Right forelimb (tissue), 1 donor: Measurements from ENCODE around the gene SERTAD2.
A peak's percentile ranks its signal among the peaks of the same experiment; 100 is the strongest.

Source experiments
- DNase-seq: peaks from one replicate; pipeline ENCODE4 v3.0.0-alpha.2; 2018

SERTAD2 gene

DNA sequence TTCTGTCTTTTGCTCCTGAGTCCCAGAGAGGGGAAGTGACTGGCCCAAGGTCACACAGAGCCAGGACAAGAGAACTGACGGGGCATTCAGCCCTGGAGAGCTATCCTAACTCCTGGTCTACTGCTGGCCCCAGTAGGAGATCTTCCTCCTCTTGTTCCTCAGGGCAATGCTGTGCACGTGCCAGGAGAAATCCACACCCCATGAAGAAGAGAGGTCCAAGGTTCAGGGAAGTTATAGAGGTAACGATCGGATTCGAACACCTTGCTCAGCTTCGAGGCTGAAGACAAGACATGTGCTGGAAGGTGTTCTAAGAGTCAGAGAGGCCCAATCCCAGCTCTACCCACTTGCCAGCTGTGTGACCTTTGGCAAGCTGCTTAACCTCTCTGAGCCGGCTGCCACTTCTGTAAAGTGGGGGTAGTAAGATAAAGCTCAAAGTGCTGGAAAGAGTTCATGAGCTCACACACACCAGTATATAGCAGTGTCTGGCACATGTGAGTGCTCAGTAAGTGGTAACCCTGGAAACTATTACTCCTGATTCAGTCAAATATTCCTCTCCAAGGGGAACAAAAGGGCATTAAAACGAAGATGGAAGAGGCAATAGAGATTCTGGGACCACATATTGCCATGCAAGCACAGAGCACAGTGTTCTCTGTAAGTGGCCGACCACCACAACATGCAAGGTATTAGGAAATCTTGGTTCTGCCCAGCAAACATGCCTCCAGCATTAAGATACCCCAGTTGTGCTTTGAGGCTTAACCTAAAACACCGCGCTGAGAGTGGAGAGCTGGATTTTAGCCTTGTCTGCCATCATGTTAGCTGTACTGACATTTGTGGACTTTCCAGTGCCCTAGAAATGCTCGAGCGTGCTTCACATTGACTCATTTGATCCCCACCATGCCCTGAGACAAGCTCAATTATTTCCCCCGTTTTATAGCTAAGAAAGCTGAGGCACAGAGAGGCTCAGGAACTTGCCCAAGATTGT lies 25.6 kb downstream of the SERTAD2 start:
- DNase-seq = no peak

DNA sequence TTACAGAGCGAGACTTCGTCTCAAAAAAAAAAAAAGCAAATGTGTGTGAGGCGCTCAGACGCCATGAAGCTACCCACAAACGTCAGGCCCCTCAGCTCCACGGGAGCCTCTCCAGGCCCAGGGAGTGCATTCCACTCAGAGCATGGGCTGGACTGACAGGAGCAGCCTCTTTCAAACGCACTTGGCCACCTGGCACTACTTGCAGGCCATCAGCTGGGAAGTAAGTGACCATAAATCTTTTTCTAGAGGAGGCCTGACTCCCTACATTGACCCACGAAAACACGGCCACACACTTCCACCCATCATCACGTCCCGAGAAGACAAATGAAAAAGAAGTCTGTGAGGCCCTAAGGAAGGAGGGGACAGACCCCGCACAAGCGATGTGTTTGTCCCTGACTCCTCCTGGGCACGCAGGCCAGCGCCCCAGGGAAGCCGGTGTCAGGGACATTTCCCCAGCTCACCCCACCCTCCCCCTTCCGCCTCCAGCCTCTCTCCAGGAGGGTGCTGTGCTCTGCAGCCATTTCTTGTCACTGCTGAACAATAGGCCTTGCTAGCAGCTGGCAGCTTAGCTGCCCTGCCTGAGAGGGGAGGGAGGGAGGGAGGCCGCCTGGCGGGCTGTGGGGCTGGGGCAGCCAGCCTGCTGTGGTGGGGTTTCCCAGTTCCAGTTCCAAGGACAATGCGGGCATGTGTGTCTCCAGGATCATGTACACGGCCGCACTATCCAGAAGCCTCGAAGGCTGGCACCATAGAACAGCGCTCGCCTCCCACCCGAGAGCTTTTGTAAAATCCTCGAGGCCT lies 26.6 kb downstream of the SERTAD2 start:
- no peak for DNase-seq

DNA sequence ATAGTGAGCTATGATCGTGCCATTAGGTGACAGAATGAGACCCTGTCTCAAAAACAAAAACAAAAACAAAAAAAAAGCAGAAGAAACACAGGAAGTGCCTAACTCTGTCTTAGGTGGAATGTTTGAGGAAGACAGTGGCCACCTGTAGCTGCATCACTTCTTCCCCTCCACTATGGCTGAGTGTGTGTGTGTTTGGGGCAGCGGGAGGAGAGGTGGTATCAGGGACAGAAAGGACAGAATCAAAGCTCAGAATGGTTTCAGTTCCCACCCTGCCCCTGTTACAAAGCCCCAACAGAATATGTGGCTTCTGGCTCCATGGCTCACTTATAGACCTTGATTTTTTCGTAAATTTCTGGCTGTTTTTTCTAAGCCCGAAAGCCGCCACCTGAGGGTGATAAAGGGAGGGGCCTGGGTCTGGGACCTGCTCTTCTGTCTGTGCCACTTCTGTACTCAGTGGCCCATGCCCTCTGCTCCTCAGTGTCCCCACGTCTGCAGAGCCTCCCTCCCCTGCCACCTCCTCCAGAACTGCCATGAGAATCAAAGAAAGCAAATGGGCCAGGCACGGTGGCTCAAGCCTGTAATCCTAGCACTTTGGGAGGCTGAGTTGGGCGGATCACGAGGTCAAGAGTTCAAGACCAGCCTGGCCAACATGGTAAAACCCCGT lies 27.4 kb downstream of the SERTAD2 start:
- no peak for DNase-seq

DNA sequence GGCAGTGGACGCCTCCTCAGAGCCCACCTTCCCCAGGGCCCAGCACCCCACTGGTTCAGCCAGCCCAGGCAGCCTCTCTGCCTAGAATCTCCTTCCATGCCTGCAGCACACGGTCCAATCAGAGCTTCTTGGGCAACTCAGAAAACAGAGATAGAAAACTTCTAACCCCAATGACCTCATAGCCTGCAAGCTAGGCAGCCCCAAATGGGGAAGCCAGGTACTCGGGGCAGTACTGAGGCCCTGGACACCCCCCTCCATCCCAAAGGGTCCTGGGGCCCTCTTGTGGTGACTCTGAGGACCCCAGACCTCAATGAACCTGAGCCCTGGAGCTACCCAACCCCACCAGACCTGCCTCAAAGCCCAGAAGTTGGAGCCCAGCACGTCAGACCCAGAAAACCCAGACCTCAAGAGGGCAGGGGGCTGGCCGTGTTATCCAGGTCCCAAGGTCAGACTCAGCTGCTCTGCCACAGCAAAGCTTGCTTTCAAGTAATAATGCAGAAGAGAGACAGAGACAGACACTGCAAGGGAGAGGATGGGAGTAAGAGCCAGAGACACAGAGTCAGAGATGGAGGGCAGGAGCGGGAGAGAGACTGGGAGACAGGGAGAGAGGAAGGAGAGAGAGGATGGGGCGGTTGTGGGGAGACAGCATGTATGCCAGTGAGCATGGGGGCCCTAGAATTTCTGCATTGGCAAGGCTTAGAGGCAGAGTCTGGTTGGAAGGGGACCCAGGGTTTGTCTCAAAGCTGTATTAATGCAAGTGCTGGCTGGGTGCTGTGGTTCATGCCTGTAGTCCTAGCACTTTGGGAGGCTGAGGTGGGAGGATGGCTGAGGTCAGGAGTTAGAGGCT lies 28.2 kb downstream of the SERTAD2 start:
- DNase-seq = no peak

DNA sequence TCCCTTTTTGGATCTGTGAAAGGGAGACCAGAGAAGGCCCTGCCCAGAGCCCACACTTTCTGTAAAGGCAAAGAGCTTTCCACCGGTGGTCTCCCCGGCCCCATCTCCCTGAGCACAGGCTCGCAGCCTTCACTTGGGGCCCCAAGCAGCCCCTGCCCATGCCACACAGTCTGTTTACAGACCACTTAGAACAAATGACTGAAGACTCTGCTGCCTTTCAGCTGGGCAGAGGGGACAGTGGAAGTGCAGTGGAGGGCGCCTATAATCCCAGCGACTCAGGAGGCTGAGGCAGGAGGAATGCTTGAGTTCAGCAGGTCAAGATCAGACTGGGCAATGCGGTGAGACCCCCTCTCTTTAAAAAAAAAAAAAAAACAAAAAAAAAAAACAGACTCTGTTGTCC lies 28.9 kb downstream of the SERTAD2 start:
- DNase-seq = no peak

DNA sequence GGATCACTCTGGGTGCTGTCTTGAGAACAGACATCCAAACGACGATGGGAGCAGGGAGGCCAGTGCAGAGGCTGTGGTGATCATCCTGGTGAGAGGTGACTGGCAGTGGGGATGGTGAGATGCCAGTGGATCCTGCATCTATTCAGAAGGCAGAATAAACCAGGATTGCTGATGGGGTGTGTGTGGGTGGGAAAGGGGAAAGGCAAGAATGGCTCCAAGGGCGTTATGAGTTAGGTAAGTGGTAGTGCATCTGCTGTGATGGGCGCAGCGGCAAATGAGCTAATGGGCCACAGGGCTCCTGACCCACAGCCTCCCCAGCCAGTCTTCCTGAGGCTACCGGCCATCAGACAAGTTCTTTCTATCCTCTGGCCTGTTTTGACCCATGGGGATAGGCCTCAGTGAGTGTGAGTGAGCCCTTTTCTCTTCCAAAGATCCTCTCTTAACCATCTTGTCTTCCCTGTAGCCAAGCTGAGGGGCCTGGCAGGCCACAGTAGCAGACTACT lies 29.6 kb downstream of the SERTAD2 start:
- DNase-seq = no peak

DNA sequence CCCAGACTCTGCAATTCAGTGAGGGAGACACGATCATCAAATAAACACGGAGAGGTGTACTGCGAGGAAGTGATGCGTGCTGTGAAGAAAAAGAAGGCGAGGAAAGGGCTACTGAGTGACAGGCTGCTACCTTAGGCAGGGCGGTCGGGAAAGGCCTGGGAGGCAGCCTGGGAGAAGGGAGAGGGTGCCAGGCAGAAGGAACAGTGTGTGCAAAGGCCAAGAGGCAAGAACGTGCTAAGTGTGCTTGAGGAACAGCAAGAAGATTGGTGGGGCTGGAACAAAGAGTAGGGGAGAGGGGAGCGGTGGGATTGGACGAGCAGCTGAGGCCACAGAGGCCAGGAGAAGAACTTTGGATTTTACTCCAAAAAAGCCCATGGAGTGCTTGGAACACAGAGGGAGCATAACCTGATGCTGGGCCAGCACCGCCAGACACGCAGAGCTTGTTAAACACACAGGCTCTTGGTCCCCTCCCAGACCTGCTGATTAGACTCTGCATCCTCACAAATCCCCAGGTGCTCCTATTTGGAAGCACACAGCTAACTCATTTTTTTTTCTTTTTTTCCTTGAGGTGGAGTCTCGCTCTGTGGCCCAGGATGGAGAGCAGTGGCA lies 30.4 kb downstream of the SERTAD2 start:
- no peak for DNase-seq

DNA sequence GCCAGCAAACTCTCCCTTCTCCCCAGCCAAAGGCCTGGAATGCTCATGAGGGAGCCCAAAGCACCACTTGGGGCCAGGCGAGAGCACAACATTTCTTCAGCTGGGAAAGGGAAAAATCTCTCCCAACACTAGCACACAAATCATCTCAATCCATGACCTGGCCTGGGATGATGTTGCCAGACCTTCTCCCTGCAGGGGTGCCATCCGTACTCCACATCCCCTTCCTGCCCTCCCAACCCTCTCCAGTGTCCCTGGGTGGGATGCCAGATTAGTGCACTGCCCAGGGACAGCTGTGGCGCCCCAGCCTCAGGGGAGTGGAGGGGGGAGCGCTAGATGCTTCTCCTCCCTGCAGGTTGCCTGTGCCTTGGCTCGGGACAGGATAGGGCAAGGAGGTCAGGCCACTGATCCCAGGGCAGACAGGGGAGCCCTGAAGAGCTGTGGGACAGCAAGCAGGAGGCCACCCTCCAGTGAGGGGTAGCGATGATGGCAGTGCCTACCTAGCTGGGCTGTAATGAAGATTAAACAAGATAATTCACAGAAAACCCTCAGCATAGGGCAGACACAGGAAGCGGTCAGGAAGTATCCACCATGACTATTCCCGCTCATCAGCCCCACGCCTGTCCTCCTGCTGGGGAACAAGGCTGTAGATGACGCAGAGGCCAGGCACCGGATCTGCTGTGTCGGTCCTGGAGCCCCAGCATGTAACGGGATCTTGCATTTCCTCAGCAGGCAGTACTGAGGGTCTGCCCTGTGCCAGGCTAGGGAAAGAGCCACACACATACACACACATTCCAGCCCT lies 31.1 kb downstream of the SERTAD2 start:
- no peak for DNase-seq

DNA sequence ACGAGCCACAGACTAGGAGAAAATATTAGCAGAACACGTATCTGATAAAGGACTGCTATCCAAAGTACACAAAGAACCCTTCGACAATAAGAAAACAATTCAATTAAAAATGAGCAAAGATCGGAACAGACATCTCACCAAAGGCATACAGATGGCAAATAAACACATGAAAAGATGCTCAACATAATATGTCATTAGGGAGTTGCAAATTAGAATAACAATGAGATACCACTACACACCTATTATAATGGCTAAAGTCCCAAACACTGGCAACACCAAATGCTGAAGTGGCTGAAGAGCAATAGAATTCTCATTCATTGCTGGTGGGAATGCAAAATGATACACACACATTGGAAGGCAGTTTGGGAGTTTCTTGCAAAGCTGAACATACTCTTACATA lies 33.1 kb downstream of the SERTAD2 start:
- DNase-seq = no peak

DNA sequence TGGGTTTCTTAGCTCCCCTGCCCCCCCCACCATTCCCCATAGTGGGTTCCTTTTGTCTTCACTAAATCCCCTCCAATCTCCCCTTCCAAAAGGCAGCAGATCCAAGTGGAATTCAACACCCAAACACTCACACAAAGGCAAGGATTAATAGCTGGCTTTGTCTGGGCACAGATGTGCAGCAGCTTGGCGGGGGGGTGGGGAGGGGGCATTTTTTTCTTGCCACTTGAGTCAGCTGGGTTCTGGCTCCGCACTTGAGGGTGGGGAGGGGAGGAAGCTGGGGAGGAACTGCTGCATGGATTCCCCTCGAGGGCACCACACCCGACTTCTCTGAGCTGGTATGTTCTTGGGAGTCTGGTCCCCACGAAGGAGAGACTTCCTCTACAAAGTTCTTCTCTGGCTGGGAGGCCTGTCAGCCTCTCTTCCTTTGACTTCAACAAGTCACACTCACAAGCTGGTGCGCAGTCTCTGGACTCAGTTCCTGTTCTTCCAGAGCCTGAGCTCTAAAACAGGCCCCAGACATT lies 36.0 kb downstream of the SERTAD2 start:
- no peak for DNase-seq

DNA sequence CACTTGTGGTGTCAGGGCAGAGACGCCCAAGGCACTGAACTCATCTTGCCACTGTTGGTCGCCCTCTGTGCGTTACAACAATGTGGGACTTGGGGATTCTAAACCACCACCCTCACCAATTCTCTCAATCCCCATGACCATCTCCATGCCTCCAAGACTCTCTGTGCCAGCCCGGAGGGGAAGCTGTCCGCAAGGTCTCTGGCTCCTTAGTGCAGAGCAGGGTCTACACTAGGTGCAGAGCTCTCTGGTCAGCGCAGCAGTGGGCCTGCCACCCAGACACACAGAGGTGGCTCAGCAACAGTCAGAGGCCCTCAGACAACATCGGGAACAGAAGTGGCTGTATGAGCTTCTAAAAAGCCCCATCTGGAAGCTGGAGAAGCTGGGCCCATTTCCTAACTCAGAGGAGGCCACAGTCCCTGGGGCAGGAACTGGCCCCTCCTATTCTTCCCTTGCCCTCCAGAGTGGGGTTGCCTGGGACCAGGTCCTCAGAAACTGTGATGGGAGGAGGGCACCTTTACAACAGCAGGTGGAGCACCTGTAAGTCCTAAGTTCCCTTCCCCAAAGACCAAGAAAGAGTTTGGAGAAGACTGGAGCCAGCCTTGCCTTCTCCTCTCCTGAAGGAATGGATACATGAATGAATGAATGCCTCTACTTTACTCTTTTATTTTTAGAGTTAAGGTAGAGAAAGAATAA lies 37.7 kb downstream of the SERTAD2 start:
- no peak for DNase-seq

DNA sequence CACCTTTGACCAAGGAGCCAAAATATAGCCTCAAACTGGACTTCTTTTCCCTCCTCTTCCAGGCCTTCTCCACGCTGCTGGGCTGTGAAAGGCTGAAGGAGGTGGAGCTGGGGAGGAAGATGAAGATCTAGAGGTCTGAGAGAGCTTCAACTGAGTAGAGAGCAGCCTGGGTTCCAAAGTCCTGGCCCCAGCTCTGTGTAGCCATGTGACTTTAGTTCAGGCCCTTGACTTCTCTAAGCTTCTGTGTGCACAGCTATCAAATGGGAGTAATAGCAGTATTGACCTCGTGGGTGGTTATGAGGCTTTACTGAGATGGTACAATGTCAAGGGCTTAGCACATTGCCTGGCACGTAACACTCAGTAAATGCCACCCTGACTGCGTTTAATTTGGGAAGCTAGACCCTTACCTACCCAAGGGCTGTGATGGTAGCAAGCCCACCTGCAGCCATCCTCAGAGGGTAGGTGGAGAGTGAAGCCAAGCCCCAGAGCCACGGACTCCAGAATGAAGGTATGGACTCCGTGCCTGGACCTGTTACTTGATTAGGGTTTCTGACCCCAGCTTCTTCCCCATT lies 38.4 kb downstream of the SERTAD2 start:
- no peak for DNase-seq

DNA sequence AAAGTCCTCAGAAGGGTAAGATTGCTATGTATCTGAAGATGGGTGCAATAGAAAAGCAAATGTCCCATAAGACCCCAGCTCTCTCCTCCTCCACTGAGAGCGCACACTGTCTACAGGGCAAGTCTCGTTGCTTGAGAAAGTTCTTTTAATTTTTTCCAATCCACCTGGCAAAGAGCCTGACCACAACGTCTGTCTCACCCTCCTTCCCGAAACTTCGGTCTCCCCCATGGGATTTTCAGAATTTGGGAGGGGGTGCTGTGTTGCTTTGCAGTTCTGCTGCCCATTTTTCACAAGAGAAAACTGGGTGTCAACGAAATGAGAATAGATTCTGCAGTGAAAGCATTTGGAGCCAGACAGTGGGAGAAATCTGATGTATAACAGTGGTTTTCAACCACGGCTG lies 40.4 kb downstream of the SERTAD2 start:
- no peak for DNase-seq

DNA sequence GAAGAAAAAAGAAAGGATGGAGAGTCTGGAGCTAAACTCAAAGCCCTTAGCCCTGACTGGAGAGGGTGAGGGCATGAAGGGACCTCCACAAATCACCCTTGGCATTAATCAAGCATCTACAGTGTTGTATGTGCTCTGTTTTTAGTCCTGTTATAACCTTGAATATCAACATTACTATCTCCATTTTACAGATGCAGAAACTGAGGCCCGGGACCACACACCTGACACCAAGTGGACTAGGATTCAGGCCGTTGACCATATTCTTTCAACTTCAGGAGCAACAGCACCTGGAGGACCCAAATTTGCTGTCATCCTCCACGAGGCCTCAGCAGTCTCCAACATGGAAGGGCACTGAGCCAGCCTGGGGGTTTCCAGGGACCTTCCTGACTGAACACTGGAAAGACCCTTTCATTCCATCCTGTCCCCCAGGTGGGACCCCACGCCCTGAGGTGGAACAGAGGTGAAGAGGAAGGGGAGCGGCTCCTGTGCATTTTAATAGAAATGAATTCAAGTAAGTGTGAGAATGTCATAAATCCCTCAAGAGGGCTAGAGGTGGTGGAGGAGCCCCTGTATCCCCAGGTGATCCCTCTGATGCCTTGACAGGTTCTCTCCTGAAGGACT lies 41.0 kb downstream of the SERTAD2 start:
- DNase-seq = no peak

DNA sequence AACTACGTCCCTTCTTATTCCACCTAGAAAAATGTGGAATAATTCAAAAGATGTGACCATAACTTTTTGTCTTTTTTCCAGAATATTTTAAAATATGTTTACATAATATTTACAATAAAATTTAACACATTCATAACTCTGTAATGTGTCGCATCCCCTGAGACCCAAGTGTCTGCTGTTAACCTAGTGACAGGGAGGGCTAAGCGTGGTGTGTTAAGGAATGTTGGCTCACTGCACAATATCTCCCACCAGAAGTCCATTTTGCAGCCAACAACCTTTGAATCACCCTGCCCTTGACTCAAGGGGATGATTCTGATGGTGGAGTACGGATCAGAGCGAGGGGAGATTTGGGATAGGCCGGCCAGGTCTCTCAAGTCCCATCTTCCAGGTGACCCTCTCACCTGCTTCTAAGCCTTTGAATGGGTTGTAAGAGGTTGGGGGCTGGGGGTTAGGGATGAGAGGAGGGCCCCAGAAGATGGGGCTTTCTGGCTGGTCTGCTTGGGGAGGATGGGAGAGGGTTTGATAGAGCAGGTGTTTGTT lies 43.3 kb downstream of the SERTAD2 start:
- no peak for DNase-seq

DNA sequence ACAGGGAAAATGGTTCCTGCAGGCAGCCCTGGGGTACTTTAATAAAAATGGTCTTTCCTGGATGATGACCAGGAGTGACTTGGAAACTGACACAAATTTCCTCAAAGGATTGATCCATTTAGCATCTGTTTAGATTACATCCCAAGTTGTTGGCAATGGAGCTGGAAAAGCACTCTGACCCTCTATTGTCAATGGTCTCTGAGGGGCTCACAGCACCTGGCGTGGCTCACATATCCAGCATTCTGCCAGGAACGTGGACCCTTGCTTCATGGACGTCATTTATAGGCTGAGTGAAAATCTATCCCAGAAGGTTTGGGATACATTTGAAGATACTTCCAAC lies 43.8 kb downstream of the SERTAD2 start:
- DNase-seq = no peak

DNA sequence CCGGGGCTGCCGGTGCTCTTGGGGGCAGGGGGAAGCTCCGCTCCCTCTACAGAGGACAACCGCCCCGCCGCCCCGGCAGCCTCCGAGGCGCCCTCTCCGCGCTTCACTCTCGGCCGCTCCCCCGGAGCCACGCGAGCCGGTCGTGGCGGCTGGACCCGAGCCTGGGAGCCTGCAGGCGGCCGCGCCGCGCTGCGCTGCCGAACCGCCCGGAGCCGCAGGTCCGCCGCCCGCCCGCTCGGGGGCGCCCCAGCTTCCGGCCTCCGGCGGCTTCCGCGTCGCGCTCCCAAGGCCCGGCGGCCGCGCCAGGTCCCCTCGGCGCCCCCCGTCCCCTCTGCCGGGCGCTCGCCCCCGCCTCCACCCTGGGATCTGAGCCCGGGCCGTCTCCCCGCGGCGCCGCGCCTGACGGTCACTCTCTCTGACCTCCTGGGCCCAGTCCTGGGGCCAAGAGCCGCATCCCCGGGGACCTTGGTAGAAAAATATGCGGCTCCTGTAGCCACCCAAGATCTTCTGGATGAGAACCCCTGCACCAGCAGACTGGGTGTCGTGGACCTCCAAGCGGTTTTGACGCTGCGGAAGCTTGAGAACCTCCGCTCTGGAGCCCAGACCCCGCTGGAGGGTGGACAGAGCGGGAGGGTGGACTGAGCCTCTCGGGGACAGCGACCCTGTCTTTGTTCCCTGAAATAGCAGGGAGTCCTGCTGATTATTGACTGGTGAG lies 44.3 kb downstream of the SERTAD2 start:
- peak; percentile 71 for DNase-seq

DNA sequence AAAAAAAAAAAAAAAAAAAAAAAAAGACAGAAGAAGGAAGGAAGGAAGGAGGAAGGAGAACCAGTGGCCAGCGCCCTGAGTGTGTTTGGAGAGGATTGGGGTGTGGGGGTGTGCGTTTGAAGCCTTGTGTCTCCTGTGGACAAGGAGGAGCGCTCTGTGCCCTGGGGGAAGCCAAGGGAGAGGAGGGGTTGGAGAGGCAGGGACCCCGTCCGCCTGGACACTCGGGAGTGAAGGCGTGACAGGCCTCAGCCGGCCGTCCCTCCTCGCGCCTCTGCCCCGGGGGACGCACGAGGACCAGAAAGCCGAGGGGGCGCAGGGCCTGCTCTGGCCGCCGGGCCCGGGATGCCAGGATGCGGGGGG lies 44.9 kb downstream of the SERTAD2 start:
- DNase-seq = no peak
